Gastrocnemius medialis (tissue), 4 donors: ENCODE data around the gene ADGRE1. TPM values are rescaled to one million over a fixed set of nuclear protein-coding genes. Genes with fewer than 3 reads are reported as not detected.

Source experiments
- ATAC-seq, 2 donors: fragments of 150-250 bp; one replicate each; pipeline ENCODE4 v1.9.1; 2016
- DNase-seq, 2 donors: peaks; one replicate each; pipeline ENCODE4 v3.0.0-alpha.2; 2019
- H3K27ac ChIP-seq, 4 donors: fragments of 200-600 bp; sonication (generic); 1 replicate in 1 of 4; 2 replicates in 3 of 4; pipeline ENCODE4 v1.5.1; 2016 to 2018; ENCODE audit warnings: mild to moderate bottlenecking in 2 of 4, moderate library complexity in 1 of 4
- H3K27me3 ChIP-seq, 3 donors: fragments of 200-600 bp; sonication (generic) in 2 of 3; 1 replicate in 1 of 3; 2 replicates in 2 of 3; pipeline versions ENCODE4 v1.5.1 to v1.6.0; 2016 to 2019; ENCODE audit warnings: mild to moderate bottlenecking in 1 of 3, moderate library complexity in 1 of 3
- H3K36me3 ChIP-seq, 2 donors: fragments of 200-600 bp; sonication (generic) in 1 of 2; one replicate each; pipeline ENCODE4 v1.5.1; 2017 to 2018
- H3K4me1 ChIP-seq, 2 donors: fragments of 200-600 bp; sonication (generic) in 1 of 2; one replicate each; pipeline ENCODE4 v1.5.1; 2016 to 2017; ENCODE audit warnings: mild to moderate bottlenecking in 2 of 2
- H3K4me3 ChIP-seq, 4 donors: fragments of 200-600 bp; sonication (generic) in 3 of 4; 1 replicate in 1 of 4; 2 replicates in 3 of 4; pipeline ENCODE4 v1.5.1; 2016 to 2019; ENCODE audit warnings: mild to moderate bottlenecking in 2 of 4
- H3K9me3 ChIP-seq, 3 donors: fragments of 200-600 bp; sonication (generic) in 2 of 3; 1 replicate in 1 of 3; 2 replicates in 2 of 3; pipeline ENCODE4 v1.5.1; 2016 to 2019
- POLR2A ChIP-seq, 2 donors: fragments of 450-650 bp; IDR thresholded peaks; one replicate each; pipeline ENCODE4 v1.6.1; 2017; ENCODE audit warnings: antibody characterized with exemption in 2 of 2, mild to moderate bottlenecking in 2 of 2, moderate library complexity in 2 of 2
- in situ Hi-C, 4 donors: fragments of 200-750 bp; cut with MboI; loops; one replicate each; pipeline versions ENCODE4 v1.15.0 to v1.8.0; 2017; ENCODE audit warnings: low sequenced_read_pairs in 4 of 4
- intact Hi-C: fragments of 100-400 bp; cut with DNase I; formaldehyde crosslinking; loops from one replicate; pipeline ENCODE4 v1.15.1; 2023; ENCODE audit warnings: low total_unique reads
- total RNA-seq, 4 donors: library from RNA; depleted of rRNA; stranded (reverse); fragments of >200 nt; gene quantifications; one replicate each; pipeline versions ENCODE4 v1.1.0 to v1.2.3, GENCODE V29; 2016
- TF ChIP-seq, protein P1 (sequence below), 5 experiments: fragments of 450-650 bp in 3 of 5; fragments of 200-600 bp in 2 of 5; sonication (generic) in 2 of 5; IDR thresholded peaks in 4 of 5; conservative IDR thresholded peaks in 1 of 5; 1 replicate in 4 of 5; 2 replicates in 1 of 5; pipeline ENCODE4 v1.5.1; 2016 to 2019; ENCODE audit warnings: antibody characterized with exemption in 5 of 5, mild to moderate bottlenecking in 3 of 5, moderate library complexity in 3 of 5

Gene ADGRE1
- total RNA-seq, 4 donors from 2014 or later: 0.13 to 0.33 TPM; not detected in 2

GRCh38 chr19:6886277-6886897 lies 992 bp upstream of the ADGRE1 start:
- H3K4me1 ChIP-seq: no peaks in the 10 kb centered on the region
- TF ChIP-seq, protein P1, sequence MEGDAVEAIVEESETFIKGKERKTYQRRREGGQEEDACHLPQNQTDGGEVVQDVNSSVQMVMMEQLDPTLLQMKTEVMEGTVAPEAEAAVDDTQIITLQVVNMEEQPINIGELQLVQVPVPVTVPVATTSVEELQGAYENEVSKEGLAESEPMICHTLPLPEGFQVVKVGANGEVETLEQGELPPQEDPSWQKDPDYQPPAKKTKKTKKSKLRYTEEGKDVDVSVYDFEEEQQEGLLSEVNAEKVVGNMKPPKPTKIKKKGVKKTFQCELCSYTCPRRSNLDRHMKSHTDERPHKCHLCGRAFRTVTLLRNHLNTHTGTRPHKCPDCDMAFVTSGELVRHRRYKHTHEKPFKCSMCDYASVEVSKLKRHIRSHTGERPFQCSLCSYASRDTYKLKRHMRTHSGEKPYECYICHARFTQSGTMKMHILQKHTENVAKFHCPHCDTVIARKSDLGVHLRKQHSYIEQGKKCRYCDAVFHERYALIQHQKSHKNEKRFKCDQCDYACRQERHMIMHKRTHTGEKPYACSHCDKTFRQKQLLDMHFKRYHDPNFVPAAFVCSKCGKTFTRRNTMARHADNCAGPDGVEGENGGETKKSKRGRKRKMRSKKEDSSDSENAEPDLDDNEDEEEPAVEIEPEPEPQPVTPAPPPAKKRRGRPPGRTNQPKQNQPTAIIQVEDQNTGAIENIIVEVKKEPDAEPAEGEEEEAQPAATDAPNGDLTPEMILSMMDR (IDR thresholded peaks at IDR 0.05 in 4 of 5, conservative IDR thresholded peaks at IDR 0.05 in 1 of 5): no peak
- no peak for TF ChIP-seq POLR2A (IDR thresholded peaks at IDR 0.05)
- H3K36me3 ChIP-seq: no peaks in the 10 kb centered on the region
- DNase-seq: no peak
- no peak overlapping the region for H3K27ac ChIP-seq
- no peak for ATAC-seq
- no peaks in the 10 kb centered on the region for H3K9me3 ChIP-seq
- intact Hi-C loops: no loop called here
- H3K4me3 ChIP-seq: no peak overlapping the region
- no peaks in the 10 kb centered on the region for H3K27me3 ChIP-seq
- in situ Hi-C loops: no loop called here

GRCh38 chr19:6888967-6889366 lies 1.6 kb downstream of the ADGRE1 start:
- no peak overlapping the region for H3K4me3 ChIP-seq
- TF ChIP-seq, protein P1 (IDR thresholded peaks at IDR 0.05 in 4 of 5, conservative IDR thresholded peaks at IDR 0.05 in 1 of 5): no peak
- no peak for TF ChIP-seq POLR2A (IDR thresholded peaks at IDR 0.05)
- no peaks in the 10 kb centered on the region for H3K4me1 ChIP-seq
- ATAC-seq: no peak
- no peak overlapping the region for H3K27ac ChIP-seq
- DNase-seq: no peak
- H3K27me3 ChIP-seq: no peaks in the 10 kb centered on the region
- H3K36me3 ChIP-seq: no peaks in the 10 kb centered on the region
- intact Hi-C loops (no loop called here), in situ Hi-C loops (no loop called here)
- H3K9me3 ChIP-seq: no peaks in the 10 kb centered on the region

DNA sequence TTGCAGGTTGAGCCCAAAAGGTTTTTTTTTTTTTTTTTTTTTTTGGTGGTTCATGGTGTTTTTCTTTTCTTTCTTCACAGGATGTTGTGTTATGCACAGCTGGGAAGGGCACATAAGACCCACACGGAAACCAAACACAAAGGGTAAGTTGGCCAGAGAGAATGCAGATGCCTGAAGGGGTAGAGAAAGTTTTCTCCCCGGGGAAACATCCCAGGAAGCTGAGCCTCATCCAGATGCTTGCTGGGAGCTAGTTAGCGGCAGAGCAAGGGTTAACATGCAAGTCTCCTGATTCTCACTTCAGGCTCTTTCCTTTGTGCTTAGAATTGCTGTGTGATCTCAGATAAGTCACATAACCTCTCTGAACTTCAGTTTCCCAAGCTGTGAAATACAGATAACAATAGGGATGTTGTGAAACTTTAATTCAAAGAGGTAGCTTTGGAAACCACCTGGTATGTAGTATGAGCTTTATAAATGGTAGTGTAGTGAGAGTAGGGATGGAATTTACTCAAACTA lies 3.1 kb downstream of the ADGRE1 start:
- H3K27me3 ChIP-seq: no peaks in the 10 kb centered on the region
- no peak for DNase-seq
- intact Hi-C loops (no loop called here), in situ Hi-C loops (no loop called here)
- no peaks in the 10 kb centered on the region for H3K4me1 ChIP-seq
- no peak for ATAC-seq
- no peak overlapping the region for H3K27ac ChIP-seq
- no peaks in the 10 kb centered on the region for H3K9me3 ChIP-seq
- H3K4me3 ChIP-seq: no peak overlapping the region
- no peaks in the 10 kb centered on the region for H3K36me3 ChIP-seq
- no peak for TF ChIP-seq POLR2A (IDR thresholded peaks at IDR 0.05)
- TF ChIP-seq, protein P1 (IDR thresholded peaks at IDR 0.05 in 4 of 5, conservative IDR thresholded peaks at IDR 0.05 in 1 of 5): no peak

GRCh38 chr19:6890938-6891337 lies 3.6 kb downstream of the ADGRE1 start:
- ATAC-seq (no peak), DNase-seq (no peak)
- Histone ChIP-seq H3K4me1 (no peaks in the 10 kb centered on the region), H3K27ac (no peak overlapping the region), H3K4me3 (no peak overlapping the region), H3K27me3 (no peaks in the 10 kb centered on the region), H3K9me3 (no peaks in the 10 kb centered on the region), H3K36me3 (no peaks in the 10 kb centered on the region)
- in situ Hi-C loops (no loop called here), intact Hi-C loops (no loop called here)
- no peak for TF ChIP-seq POLR2A (IDR thresholded peaks at IDR 0.05)
- TF ChIP-seq, protein P1 (IDR thresholded peaks at IDR 0.05 in 4 of 5, conservative IDR thresholded peaks at IDR 0.05 in 1 of 5): no peak
